ENCODE results near the gene SH3BP1. TPM values are rescaled to one million over a fixed set of nuclear protein-coding genes. Genes with fewer than 3 reads are reported as not detected.

The SH3BP1 gene
- total RNA-seq = 0.94 TPM

GRCh38 chr22:37639070-37639760 lies at the start of gene SH3BP1:
TSS of gene SH3BP1 (plus strand) at chr22:37639669. CDS start at chr22:37639788, 119 bp downstream.

DNA sequence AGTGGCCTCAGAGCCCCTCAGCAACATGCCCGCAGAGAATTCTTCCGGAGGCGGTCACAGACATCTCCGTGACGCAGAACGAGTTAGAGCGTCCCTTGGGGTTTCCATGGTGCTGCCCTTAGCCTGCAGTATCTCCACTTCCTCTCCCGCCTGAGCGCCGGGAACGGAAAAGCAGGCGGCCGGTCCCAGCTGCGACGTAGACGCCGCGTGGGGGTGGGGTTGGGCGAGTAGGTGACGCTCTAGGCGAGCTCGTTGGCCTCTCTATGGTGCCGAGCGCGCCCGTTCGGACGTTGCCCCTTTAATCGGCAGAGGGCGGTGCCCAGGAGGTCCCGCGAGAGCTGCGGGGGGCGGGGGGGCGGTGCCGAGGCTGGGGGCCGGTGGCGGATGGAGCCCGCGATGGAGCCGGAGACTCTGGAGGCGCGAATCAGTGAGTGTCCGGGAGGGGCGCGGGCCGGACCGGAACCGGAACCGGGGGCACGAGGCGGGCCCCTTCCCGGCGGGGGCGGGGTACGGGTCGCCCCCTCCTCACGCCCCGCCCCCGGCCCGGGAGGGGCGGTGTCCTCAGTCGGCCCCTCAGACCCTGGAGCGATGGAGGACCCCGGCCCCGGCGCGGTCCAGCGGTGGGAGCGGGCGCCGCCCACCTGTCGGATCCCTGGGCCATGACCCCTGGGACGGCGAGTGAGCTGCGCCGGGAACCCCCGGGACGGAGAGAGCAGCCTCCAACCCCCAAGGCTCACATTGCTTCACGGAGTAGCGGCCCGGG lies 30.8 kb upstream of the SH3BP1 start, which contains the start of gene GGA1:
Gene GGA1 (plus strand): TSS at position 358 of the 763 bp plus-strand sequence. CDS start 27 bp downstream, at position 385.

GRCh38 chr22:37658133-37659065 lies 18.9 kb downstream of the SH3BP1 start, which contains the start of gene PDXP:
TSS of gene PDXP (plus strand) at chr22:37658723. CDS start at chr22:37658783, 60 bp downstream.

DNA sequence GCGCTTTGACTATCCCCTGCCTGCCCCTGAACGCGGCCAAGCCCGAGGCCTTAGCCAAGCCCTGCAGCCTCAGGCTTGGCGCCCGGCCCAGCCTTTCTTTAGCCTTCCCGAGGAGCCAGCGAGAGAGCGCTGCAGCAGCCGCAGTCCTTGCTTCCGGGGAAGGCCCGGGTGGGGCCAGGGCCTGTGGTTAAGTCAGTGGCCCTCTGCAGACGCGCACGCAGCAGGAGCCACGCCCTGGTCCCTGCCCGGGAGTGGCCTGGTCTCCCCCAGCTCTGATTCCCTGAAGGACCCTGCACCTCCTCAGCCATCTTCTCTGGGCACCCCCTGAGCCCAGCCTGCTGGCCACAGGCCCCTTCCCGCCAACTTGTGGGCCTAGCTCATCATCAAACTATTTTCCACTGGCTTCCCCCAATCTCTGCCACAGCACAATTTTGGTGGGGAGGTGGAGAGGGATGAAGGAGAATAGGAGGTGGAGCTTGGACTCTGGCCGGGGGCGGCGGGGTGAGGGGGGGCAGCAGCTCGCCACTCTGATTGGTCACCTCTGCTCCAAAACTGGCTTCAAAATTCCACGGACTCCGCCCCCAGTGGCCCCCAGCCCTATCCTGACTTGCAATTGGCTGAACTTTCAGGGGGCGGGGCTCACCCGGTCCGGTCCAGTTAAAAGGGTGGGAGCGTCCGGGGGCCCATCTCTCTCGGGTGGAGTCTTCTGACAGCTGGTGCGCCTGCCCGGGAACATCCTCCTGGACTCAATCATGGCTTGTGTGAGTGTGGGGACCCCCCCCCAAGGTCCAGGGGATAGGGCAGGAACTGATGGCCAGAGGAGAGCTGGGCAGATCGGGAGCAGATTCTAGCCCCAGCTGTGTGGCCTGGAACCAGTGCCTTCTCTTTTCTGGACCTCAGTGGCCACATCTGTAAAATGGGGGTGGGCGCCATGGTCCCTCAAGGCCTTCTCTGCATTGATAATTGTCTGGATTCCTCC lies 35.8 kb downstream of the SH3BP1 start, which contains the start of gene LGALS1:
Gene LGALS1 (plus strand): TSS at position 686 of the 979 bp plus-strand sequence. CDS start 67 bp downstream, at position 753.

GRCh38 chr22:37686002-37686982 lies 46.8 kb downstream of the SH3BP1 start, which contains the start of gene NOL12:
TSS of gene NOL12 (plus strand) at chr22:37686343. CDS start at chr22:37686393, 50 bp downstream.

DNA sequence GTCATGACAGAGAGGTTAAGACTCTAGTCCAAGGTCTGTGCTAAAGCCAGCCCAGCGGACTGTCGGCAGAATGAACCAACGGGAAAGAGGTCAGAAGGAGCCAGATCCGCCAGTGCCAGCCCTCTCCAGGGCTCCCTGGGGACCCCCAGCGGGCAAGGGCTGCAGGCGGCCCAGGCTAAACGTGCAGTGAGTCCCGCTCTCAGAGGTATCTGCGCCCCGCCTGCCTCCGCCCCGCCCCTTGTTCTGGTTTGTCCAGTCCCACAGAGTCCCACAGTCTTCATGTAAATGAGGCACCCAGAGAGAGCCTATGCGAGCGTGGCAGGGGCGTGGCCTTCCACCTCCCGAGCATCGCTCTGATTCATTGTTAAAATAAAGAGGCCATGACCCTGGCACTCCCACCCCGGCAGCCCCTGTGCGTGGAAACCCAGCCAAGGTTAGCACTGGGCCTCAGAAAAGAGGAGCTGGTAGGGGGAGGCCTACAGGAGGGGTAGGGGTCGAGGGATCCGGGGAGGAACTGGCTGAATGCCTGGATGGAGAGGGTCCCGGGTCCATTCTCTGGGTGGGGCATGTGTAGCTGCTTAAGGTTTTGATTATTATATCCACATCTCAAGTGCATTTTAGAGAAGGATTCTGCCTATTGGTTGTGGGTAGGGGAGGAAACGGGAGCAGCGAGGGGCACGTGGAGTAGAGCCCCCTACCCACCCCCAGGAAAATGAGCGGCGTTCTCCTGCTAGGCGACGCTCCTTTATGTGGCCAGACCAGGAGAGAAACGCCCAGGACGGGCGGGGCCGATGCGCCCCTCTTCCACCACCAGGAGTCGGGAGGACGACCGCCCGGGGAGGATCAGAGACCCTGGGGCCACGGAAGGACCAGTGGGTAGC lies 57.4 kb downstream of the SH3BP1 start, which contains the start of gene TRIOBP:
Gene TRIOBP (plus strand): TSS at position 392 of the 881 bp plus-strand sequence. CDS start 4,318 bp downstream, outside the sequence.

Small RNAs within 50 kb of the gene (small RNA-seq; reads per million reads assigned to genes)
- gene RN7SL385P (ENCODE audit: low replicate concordance) = not detected

Other genes with a start within 250 kb of the SH3BP1 start
- 21.9 TPM for gene ELFN2, start 212.2 kb upstream of the SH3BP1 start, total RNA-seq
- gene MFNG, start 153.3 kb upstream of the SH3BP1 start, total RNA-seq = 3.4 TPM
- 2.2 TPM for gene CARD10, start 120.3 kb upstream of the SH3BP1 start, total RNA-seq
- 2.5 TPM for gene CDC42EP1, start 79.2 kb upstream of the SH3BP1 start, total RNA-seq
- gene LGALS2, start 59.6 kb upstream of the SH3BP1 start, total RNA-seq = not detected
- gene GGA1, start 30.8 kb upstream of the SH3BP1 start, total RNA-seq = 70.4 TPM
- 42.6 TPM for gene PDXP, start 19.1 kb downstream of the SH3BP1 start, total RNA-seq
- gene LGALS1, start 36.0 kb downstream of the SH3BP1 start, total RNA-seq = 69.8 TPM
- 16.3 TPM for gene NOL12, start 46.7 kb downstream of the SH3BP1 start, total RNA-seq
- gene TRIOBP, start 57.4 kb downstream of the SH3BP1 start, total RNA-seq = 35.7 TPM
- 7.5 TPM for gene GCAT, start 168.3 kb downstream of the SH3BP1 start, total RNA-seq
- gene GALR3, start 183.7 kb downstream of the SH3BP1 start, total RNA-seq = not detected
- 26.3 TPM for gene ANKRD54, start 204.7 kb downstream of the SH3BP1 start, total RNA-seq
- gene EIF3L, start 209.8 kb downstream of the SH3BP1 start, total RNA-seq = 599 TPM

All from parietal lobe (tissue), 2 donors.